Measurements from ENCODE around the gene HSPB7.
"Not testable (repeated sequence)": the region's sequence is repeated elsewhere in the genome, so short reads cannot be mapped to it uniquely, and the experiment has no call there.

DNA sequence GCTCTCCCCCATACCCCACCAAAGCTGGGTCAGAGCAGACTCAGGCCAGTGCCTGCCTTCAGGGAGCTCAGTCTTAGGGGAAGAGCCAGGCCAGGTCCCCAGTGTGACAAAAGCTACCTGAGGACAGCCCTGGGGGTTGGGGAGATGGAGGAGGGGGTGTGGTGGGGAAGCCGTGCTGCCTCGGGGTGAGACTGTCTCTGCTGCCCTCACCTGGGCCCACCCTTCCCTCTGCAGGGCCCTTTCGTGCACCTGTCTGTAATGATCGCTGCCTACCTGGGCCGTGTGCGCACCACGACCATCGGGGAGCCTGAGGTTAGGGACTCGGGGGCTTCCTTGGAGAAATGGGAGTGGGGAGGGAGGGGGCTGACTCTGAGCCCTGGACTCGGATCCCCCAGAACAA is 8.5 kb upstream of the HSPB7 start:
- not testable (repeated sequence) for TF ChIP-seq CTCF, POLR2A (IDR thresholded peaks at IDR 0.05)
